HG03097 (cell line): ENCODE data around the gene AAMP.
A peak's percentile ranks its signal among the peaks of the same experiment; 100 is the strongest.

Experiments
- ATAC-seq: cut with Tn5 transposase; IDR thresholded peaks from one replicate; pipeline ENCODE4 v1.9.1; 2021; ENCODE audit not compliant: unreplicated experiment, low FRiP score

AAMP gene

GRCh38 chr2:218229851-218230250 lies 40.1 kb downstream of the AAMP start:
- ATAC-seq, result no peak

- no peak for ATAC-seq
Measured at GRCh38 chr2:218229239-218229638, 40.7 kb downstream of the AAMP start.

GRCh38 chr2:218228366-218229090 lies 41.4 kb downstream of the AAMP start:
- no peak for ATAC-seq

GRCh38 chr2:218226903-218227302 lies 43.0 kb downstream of the AAMP start:
- ATAC-seq, result no peak

- no peak for ATAC-seq
Measured at GRCh38 chr2:218224186-218224585, 45.8 kb downstream of the AAMP start.

GRCh38 chr2:218223046-218223445 lies 46.9 kb downstream of the AAMP start:
- no peak for ATAC-seq

- ATAC-seq, result no peak
Measured at GRCh38 chr2:218221000-218221399, 48.9 kb downstream of the AAMP start.

- no peak for ATAC-seq
Measured at GRCh38 chr2:218219934-218220333, 50.0 kb downstream of the AAMP start.

GRCh38 chr2:218218268-218219185 lies 51.4 kb downstream of the AAMP start:
- ATAC-seq, result peak; percentile 42

- ATAC-seq, result peak; percentile 24
Measured at GRCh38 chr2:218217360-218218267, 52.3 kb downstream of the AAMP start.

- ATAC-seq, result peak; percentile 59
Measured at GRCh38 chr2:218216674-218217359, 53.1 kb downstream of the AAMP start, which contains the start of gene ARPC2. TSS of gene ARPC2 (plus strand) at chr2:218217189. CDS start at chr2:218217471, 282 bp downstream.

- ATAC-seq, result no peak
Measured at GRCh38 chr2:218216336-218216673, 53.6 kb downstream of the AAMP start.
